Putamen (tissue), 1 donor: Measurements from ENCODE around the gene TIPIN.

Source experiments
- DNase-seq: peaks from one replicate; pipeline ENCODE4 v3.0.0-alpha.2; 2016; ENCODE audit warnings: low spot score

The TIPIN gene

GRCh38 chr15:66302489-66303278, 53.8 kb downstream of the TIPIN start:
- no peak for DNase-seq

GRCh38 chr15:66298803-66299251, 57.7 kb downstream of the TIPIN start:
- DNase-seq: no peak

GRCh38 chr15:66296186-66296585, 60.3 kb downstream of the TIPIN start:
- no peak for DNase-seq

- DNase-seq: peak; percentile 4
These were observed 61.6 kb downstream of the TIPIN start for GRCh38 chr15:66294932-66295235.

GRCh38 chr15:66294157-66294931, 62.1 kb downstream of the TIPIN start:
- DNase-seq: peak; percentile 40

- DNase-seq: peak; percentile 63
These were observed 62.9 kb downstream of the TIPIN start, which contains the start of gene DIS3L for GRCh38 chr15:66293419-66294156. TSS of gene DIS3L (plus strand) at chr15:66293568. CDS start at chr15:66293597, 29 bp downstream.

GRCh38 chr15:66292571-66293418, 63.7 kb downstream of the TIPIN start:
- no peak for DNase-seq

- DNase-seq: no peak
These were observed 64.5 kb downstream of the TIPIN start for GRCh38 chr15:66291816-66292570.

- no peak for DNase-seq
These were observed 66.0 kb downstream of the TIPIN start for GRCh38 chr15:66290518-66290917.

- no peak for DNase-seq
These were observed 66.5 kb downstream of the TIPIN start for GRCh38 chr15:66290007-66290406.

- DNase-seq: no peak
These were observed 67.8 kb downstream of the TIPIN start for GRCh38 chr15:66288551-66289185.

GRCh38 chr15:66288093-66288492, 68.4 kb downstream of the TIPIN start:
- DNase-seq: no peak

GRCh38 chr15:66287461-66288057, 68.9 kb downstream of the TIPIN start:
- peak; percentile 25 for DNase-seq
